HFFc6 (cell line): ENCODE measurements around the gene RIBC2. TPM values are rescaled to one million over a fixed set of nuclear protein-coding genes. Genes with fewer than 3 reads are reported as not detected.

Experiments used
- DNase-seq: peaks from one replicate; pipeline ENCODE4 v3.0.0-alpha.2; 2018
- H3K27ac Mint-ChIP-seq: 2 replicates; pipeline ENCODE4 v1.8.0; 2020; ENCODE audit warnings: mild to moderate bottlenecking, mixed read lengths
- H3K27me3 Mint-ChIP-seq: 2 replicates; pipeline ENCODE4 v1.8.0; 2021; ENCODE audit warnings: mild to moderate bottlenecking, moderate library complexity, mixed read lengths; ENCODE audit not compliant: insufficient read depth
- H3K36me3 Mint-ChIP-seq: 2 replicates; pipeline ENCODE4 v1.8.0; 2021; ENCODE audit warnings: low read depth, mixed read lengths
- H3K4me1 Mint-ChIP-seq: 2 replicates; pipeline ENCODE4 v1.8.0; 2020; ENCODE audit warnings: low read depth, mixed read lengths
- H3K4me3 Mint-ChIP-seq: 2 replicates; pipeline ENCODE4 v1.8.0; 2020; ENCODE audit warnings: mild to moderate bottlenecking, moderate library complexity, mixed read lengths
- H3K9me3 Mint-ChIP-seq: 2 replicates; pipeline ENCODE4 v1.8.0; 2020; ENCODE audit warnings: mild to moderate bottlenecking, mixed read lengths
- CTCF ChIP-seq: fragments of 200-600 bp; sonication (generic); IDR thresholded peaks from 2 replicates; pipeline ENCODE4 v1.5.0; 2021; ENCODE audit warnings: antibody characterized with exemption, mild to moderate bottlenecking
- total RNA-seq, 6 experiments: library from RNA; stranded (reverse); fragmentation: NEBNext Ultra II Directional; extraction: Animal tissue kit (Norgen Biotek cat#: 25700); gene quantifications; 2 replicates in 1 of 6; 3 replicates in 5 of 6; pipeline ENCODE4 v1.2.3, GENCODE V29; 2021

Gene RIBC2
- total RNA-seq, 6 experiments from 2014 or later: 1.0 to 3.7 (median 2.4) TPM

GRCh38 chr22:45481661-45482060 is 68.2 kb downstream of the RIBC2 start:
- Mint-ChIP-seq H3K4me3 (no peak overlapping the region), H3K27ac (no peak overlapping the region), H3K4me1 (peaks cover 35% of the 10 kb centered on the region), H3K36me3 (peaks cover 3% of the 10 kb centered on the region; the same call in 1 of the 2 replicates), H3K9me3 (peaks cover 4% of the 10 kb centered on the region), H3K27me3 (no peaks in the 10 kb centered on the region)
- no peak for DNase-seq
- no peak for TF ChIP-seq CTCF

Other genes starting within 250 kb of the RIBC2 start
- gene NUP50, start 249.8 kb upstream of the RIBC2 start, total RNA-seq: 10 to 100 TPM; 44.3 to 63.0 (median 56.6) TPM
- 10 to 100 TPM; 53.9 to 70.1 (median 57.8) TPM for gene KIAA0930, start 172.8 kb upstream of the RIBC2 start, total RNA-seq
- not detected for gene UPK3A, start 128.7 kb upstream of the RIBC2 start, total RNA-seq
- gene FAM118A, start 103.8 kb upstream of the RIBC2 start, total RNA-seq: 10 to 100 TPM in 4 of 6 experiments, 1 to 10 TPM in 2; 8.6 to 13.2 (median 10.7) TPM
- gene SMC1B, start 94 bp upstream of the RIBC2 start, total RNA-seq: under 1 TPM in 1 of 6 experiments, not detected in 5; 0.06 TPM
- 100 to 1,000 TPM; 199 to 346 (median 326) TPM for gene FBLN1, start 89.2 kb downstream of the RIBC2 start, total RNA-seq